IgD-negative memory B cell (primary cell): ENCODE data around the gene GP5. TPM values are rescaled to one million over a fixed set of nuclear protein-coding genes. Genes with fewer than 3 reads are reported as not detected.

Experiments
- H3K27ac Mint-ChIP-seq, 3 donors: one replicate each; pipeline ENCODE4 v1.8.0; 2020 to 2022; ENCODE audit warnings: mild to moderate bottlenecking in 3 of 3, mixed read lengths in 3 of 3, moderate library complexity in 1 of 3
- H3K27me3 Mint-ChIP-seq: one replicate; pipeline ENCODE4 v1.8.0; 2021; ENCODE audit warnings: mixed read lengths
- H3K36me3 Mint-ChIP-seq: one replicate; pipeline ENCODE4 v1.8.0; 2020; ENCODE audit warnings: mild to moderate bottlenecking, mixed read lengths
- H3K4me1 Mint-ChIP-seq, 3 donors: one replicate each; pipeline ENCODE4 v1.8.0; 2020 to 2022; ENCODE audit warnings: mixed read lengths in 3 of 3, mild to moderate bottlenecking in 1 of 3
- H3K4me3 Mint-ChIP-seq, 4 donors: one replicate each; pipeline ENCODE4 v1.8.0; 2020 to 2022; ENCODE audit warnings: mild to moderate bottlenecking in 4 of 4, mixed read lengths in 4 of 4, moderate library complexity in 3 of 4
- H3K9me3 Mint-ChIP-seq, 3 donors: one replicate each; pipeline ENCODE4 v1.8.0; 2020 to 2021; ENCODE audit warnings: mixed read lengths in 3 of 3, mild to moderate bottlenecking in 1 of 3
- polyA plus RNA-seq: library from polyadenylated mRNA; unstranded; fragments of 300-500 nt; fragmentation: Illumina TruSeq; gene quantifications from one replicate; pipeline ENCODE4 v1.2.3, GENCODE V29; 2021

Gene GP5
- polyA plus RNA-seq, 1 donor from 2014 or later = 0.05 TPM

DNA sequence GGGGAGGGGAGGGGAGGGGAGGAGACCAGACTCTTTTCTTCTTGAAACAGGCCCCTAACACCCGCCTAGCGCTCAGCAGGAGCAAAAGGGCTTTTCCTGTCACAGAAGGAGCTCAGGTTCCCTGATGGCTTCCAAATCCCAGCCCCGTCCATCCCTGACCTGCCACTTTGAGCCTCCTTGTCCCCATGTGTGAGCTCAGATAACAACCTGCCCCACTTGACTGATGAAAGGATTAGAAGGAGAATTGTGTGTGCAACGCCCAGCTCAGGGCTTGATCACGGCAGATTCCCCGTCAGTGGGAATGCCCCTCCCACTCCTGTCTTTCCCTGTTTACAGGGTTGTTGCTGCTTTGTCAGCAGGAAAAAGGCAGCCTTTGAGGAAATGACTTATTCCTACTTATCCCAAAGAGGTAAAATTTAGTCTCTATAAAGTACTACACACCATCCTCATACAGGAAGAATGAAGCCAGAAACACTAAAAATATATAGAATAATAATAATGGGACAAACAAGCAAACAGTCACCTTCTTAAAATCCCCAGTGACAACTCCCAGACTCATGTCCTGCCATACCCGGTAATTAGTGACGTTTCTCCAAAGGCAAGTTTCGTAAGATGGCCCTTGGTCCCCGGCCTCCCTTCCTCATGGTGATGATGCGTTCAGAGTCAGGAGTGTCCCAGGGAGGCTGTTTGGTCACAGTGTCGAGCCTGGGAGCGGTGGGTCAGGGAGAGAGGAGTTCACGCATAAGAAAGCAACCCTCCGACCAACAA is 23.4 kb downstream of the GP5 start:
- no peaks in the 10 kb centered on the region for H3K9me3 Mint-ChIP-seq
- H3K27me3 Mint-ChIP-seq = peaks cover 24% of the 10 kb centered on the region
- H3K27ac Mint-ChIP-seq = no peak overlapping the region
- H3K36me3 Mint-ChIP-seq = peaks cover 3% of the 10 kb centered on the region
- no peak overlapping the region for H3K4me3 Mint-ChIP-seq
- peaks cover 0 to 3% (median 0%) of the 10 kb centered on the region in 3 donors for H3K4me1 Mint-ChIP-seq

DNA sequence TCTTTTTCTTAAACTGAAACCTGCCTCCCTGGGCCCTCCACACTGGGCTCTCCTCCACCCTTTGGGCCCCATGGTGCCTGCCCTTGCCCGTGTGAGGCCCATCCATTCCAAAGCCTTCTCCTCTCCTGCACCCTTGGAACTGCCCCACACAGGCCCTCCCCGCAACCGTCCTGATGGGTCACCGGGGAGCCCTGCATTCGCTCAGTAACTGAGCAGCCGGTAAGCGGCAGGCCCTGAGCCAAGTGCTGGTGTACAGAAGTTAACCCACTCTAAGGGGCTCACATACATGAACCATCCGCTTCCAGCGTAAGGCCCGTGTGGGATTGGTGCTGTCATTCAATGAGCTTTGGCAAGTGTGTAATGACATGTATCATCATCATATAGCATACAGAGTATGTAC is 24.1 kb downstream of the GP5 start:
- Mint-ChIP-seq H3K4me1 (peaks cover 0 to 3% (median 0%) of the 10 kb centered on the region in 3 donors), H3K9me3 (no peaks in the 10 kb centered on the region), H3K27ac (no peak overlapping the region), H3K4me3 (no peak overlapping the region), H3K27me3 (peaks cover 26% of the 10 kb centered on the region), H3K36me3 (peaks cover 3% of the 10 kb centered on the region)

DNA sequence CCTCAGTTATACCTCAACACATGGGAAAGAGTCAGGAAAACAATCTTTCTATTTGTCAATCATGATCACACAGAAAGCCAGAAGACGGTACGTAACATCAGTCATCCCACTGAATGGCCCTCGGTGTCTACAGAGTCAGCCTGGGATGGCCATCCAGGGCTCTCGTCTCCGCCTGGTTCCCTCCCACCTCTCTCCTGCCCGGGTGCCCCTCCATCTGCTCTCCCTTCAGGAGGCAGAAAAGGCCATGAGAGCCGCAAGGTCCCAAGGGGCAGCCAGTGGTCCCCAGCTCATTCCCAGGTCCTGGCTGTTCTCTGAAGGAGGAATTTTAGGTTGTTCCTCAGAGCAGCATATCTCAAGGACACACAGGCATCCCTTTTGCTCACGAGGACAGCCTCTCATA is 25.2 kb downstream of the GP5 start:
- peaks cover 0 to 3% (median 0%) of the 10 kb centered on the region in 3 donors for H3K4me1 Mint-ChIP-seq
- no peaks in the 10 kb centered on the region for H3K9me3 Mint-ChIP-seq
- H3K4me3 Mint-ChIP-seq = peak overlapping the region in 1 of 4 donors; percentile 33
- peaks cover 3% of the 10 kb centered on the region for H3K36me3 Mint-ChIP-seq
- peaks cover 28% of the 10 kb centered on the region for H3K27me3 Mint-ChIP-seq
- no peak overlapping the region for H3K27ac Mint-ChIP-seq

GRCh38 chr3:194373028-194373427 is 26.0 kb downstream of the GP5 start:
- Mint-ChIP-seq H3K27me3 (peaks cover 29% of the 10 kb centered on the region), H3K27ac (no peak overlapping the region), H3K36me3 (peaks cover 3% of the 10 kb centered on the region), H3K4me1 (peaks cover 0 to 4% (median 0%) of the 10 kb centered on the region in 3 donors), H3K9me3 (no peaks in the 10 kb centered on the region), H3K4me3 (no peak overlapping the region)

- H3K36me3 Mint-ChIP-seq = peaks cover 3% of the 10 kb centered on the region
- H3K27me3 Mint-ChIP-seq = peaks cover 25% of the 10 kb centered on the region
- H3K4me3 Mint-ChIP-seq = no peak overlapping the region
- no peaks in the 10 kb centered on the region for H3K9me3 Mint-ChIP-seq
- H3K27ac Mint-ChIP-seq = no peak overlapping the region
- peaks cover 0 to 4% (median 0%) of the 10 kb centered on the region in 3 donors for H3K4me1 Mint-ChIP-seq
Observed at GRCh38 chr3:194370753-194371152, 28.3 kb downstream of the GP5 start.

DNA sequence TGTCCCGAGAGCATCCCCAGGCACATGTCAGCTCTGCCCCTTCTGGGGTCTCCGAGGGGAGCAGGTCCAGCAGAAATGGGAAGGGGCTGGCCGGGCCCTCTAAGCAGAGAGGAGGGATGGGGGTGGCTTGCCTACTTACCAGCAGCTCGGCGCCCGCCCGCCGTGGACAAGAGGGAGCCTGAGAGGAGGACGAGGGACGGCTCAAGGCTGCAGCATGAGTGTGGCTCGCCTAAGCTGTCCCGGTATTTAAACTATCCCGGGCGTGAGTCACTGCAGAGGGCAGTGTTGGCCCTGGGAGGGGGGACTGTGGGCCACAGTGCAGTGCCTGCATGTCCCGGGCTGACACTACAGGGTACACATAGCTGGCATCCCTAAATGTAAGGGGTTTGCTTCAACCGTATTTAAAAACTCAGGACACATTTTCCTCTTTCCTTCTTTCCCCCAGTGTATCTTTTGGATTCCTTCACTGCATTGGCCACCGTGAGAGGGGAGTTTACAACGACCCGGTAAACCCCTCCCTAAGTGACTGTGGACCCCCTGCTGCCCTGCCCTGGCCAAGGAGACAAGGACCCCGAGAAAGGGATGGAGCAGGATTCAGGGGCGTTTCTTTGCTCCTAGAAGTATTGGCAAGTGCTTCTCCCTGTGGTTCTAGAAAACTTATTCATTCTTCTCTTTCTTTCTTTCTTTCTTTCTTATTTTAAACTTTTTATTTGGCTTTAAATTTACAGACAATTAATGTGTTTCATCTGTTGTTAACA is 29.4 kb downstream of the GP5 start, which contains the start of gene LRRC15:
TSS of gene LRRC15 (minus strand) at position 222 of the 758 bp plus-strand sequence. CDS start 8,700 bp downstream, outside the sequence.
- Mint-ChIP-seq H3K4me3 (no peak within 1 kb of the TSS), H3K27me3 (peaks cover 25% of the 10 kb centered on the region), H3K4me1 (peaks cover 0 to 2% (median 0%) of the 10 kb centered on the region in 3 donors), H3K36me3 (peaks cover 1% of the 10 kb centered on the region), H3K27ac (no peak within 1 kb of the TSS), H3K9me3 (no peaks in the 10 kb centered on the region)

- H3K4me3 Mint-ChIP-seq = no peak overlapping the region
- H3K36me3 Mint-ChIP-seq = peaks cover 1% of the 10 kb centered on the region
- peaks cover 0 to 2% (median 0%) of the 10 kb centered on the region in 3 donors for H3K4me1 Mint-ChIP-seq
- H3K9me3 Mint-ChIP-seq = no peaks in the 10 kb centered on the region
- peaks cover 25% of the 10 kb centered on the region for H3K27me3 Mint-ChIP-seq
- no peak overlapping the region for H3K27ac Mint-ChIP-seq
Observed at GRCh38 chr3:194368918-194369317, 30.1 kb downstream of the GP5 start.

DNA sequence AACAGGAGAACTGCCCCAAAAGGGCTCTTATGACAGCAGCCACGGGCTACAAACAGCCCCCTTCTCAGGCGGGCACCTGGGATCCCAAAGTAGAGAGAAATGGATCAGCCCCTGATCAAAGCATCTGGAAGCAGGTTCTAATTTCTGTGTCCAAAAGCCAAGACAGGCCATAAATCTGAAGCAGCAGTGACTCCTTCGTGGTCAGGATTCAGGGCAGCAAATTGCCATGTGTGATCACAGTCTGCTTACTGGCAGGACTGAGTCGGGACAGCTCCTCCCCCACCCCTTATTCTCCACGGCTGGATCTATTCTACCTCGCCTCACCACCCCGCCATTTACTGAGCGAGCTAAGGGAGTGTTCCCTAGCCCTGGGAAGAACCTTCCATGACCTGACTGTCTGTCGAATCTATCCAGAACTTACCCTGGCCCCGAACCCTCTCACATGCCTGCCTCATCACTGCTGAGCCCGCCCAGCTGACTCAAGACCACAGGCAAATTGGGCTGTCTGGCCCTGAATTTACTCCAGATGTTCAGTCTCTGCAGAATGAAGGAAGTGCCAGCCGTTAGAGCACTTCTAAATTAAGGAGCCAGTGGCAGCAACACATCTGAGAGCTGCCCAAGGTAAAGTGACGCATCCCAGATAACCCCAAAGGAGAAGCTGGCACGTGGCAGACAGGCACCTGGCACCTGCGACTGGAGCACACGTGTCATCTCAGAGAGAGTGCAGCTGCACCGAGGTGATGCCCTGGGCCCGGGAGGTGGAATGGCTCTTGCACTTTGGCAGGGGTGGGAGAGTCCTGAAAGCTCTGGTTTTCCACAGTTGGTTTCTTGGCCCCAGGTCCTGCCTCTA is 30.8 kb downstream of the GP5 start:
- no peaks in the 10 kb centered on the region for H3K9me3 Mint-ChIP-seq
- H3K4me3 Mint-ChIP-seq = no peak overlapping the region
- H3K4me1 Mint-ChIP-seq = peaks cover 0 to 2% (median 0%) of the 10 kb centered on the region in 3 donors
- peaks cover 1% of the 10 kb centered on the region for H3K36me3 Mint-ChIP-seq
- H3K27ac Mint-ChIP-seq = no peak overlapping the region
- H3K27me3 Mint-ChIP-seq = peaks cover 25% of the 10 kb centered on the region

- Mint-ChIP-seq H3K9me3 (no peaks in the 10 kb centered on the region), H3K4me1 (peaks cover 0 to 2% (median 0%) of the 10 kb centered on the region in 3 donors), H3K4me3 (no peak overlapping the region), H3K36me3 (no peaks in the 10 kb centered on the region), H3K27me3 (peaks cover 23% of the 10 kb centered on the region), H3K27ac (no peak overlapping the region)
Observed at GRCh38 chr3:194365978-194366490, 33.0 kb downstream of the GP5 start.

GRCh38 chr3:194365526-194365925 is 33.5 kb downstream of the GP5 start:
- Mint-ChIP-seq H3K36me3 (no peaks in the 10 kb centered on the region), H3K27me3 (peaks cover 21% of the 10 kb centered on the region), H3K27ac (no peak overlapping the region), H3K4me1 (peaks cover 0 to 2% (median 0%) of the 10 kb centered on the region in 3 donors), H3K4me3 (no peak overlapping the region), H3K9me3 (no peaks in the 10 kb centered on the region)

DNA sequence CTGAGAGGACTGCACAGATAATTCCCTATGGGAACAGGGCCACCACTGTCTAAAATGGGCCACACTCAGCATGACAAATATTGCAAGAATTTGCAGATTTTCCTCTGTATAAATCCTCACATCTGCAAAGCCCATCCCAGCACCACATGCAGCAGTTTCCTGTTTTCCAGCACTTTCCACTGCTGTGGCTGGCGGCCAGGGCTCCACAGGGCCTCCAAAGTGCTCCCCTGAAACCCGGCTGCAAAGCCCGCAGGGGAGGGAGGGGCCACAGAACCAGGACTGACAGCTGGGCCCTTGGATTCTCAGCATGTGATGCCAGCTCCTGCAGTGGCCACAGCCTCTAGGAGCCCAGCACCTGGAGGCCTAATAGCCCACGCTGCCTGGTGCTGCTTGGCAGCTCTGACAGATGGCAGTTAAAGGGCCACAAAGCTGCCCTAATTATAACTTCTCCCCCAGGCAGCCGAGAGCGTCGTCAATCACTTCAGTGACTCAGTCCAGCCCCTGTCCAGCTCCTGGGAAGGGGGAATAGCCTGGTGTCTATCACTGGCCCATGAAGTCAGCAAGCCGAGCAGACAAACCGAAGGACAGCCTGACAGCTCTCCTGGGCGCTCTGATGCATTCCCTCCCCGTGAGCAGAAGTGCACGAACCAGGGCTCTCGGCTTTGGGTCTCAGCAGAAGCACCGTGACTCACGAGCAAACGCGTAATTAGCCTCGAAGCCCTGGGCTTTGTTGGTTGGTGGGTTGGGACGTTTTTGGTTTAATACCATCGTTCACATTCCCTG is 34.2 kb downstream of the GP5 start:
- H3K27ac Mint-ChIP-seq = no peak overlapping the region
- H3K27me3 Mint-ChIP-seq = peaks cover 24% of the 10 kb centered on the region
- H3K4me3 Mint-ChIP-seq = no peak overlapping the region
- H3K36me3 Mint-ChIP-seq = no peaks in the 10 kb centered on the region
- no peaks in the 10 kb centered on the region for H3K9me3 Mint-ChIP-seq
- peaks cover 0 to 2% (median 0%) of the 10 kb centered on the region in 3 donors for H3K4me1 Mint-ChIP-seq

DNA sequence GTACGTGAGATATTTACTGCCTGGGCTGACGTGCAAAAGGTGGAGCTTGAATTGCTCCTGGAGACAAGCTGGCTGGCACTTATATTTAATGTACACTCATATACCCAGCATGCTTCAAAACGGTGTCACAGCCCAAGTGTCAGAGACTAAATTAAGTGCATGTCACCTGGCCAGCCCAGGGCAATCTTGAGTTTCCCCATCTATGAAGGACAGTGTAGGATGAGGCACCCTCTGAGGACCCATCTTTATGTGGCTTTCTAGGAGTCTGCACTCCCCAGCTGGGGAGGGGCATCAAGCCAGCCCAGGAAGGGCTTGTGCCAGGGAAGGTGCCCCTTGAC is 34.8 kb downstream of the GP5 start:
- H3K4me1 Mint-ChIP-seq = peaks cover 0 to 2% (median 0%) of the 10 kb centered on the region in 3 donors
- peaks cover 22% of the 10 kb centered on the region for H3K27me3 Mint-ChIP-seq
- H3K27ac Mint-ChIP-seq = no peak overlapping the region
- H3K4me3 Mint-ChIP-seq = no peak overlapping the region
- no peaks in the 10 kb centered on the region for H3K36me3 Mint-ChIP-seq
- no peaks in the 10 kb centered on the region for H3K9me3 Mint-ChIP-seq

- H3K4me1 Mint-ChIP-seq = no peaks in the 10 kb centered on the region
- peaks cover 14% of the 10 kb centered on the region for H3K27me3 Mint-ChIP-seq
- no peaks in the 10 kb centered on the region for H3K36me3 Mint-ChIP-seq
- no peak overlapping the region for H3K27ac Mint-ChIP-seq
- H3K4me3 Mint-ChIP-seq = no peak overlapping the region
- H3K9me3 Mint-ChIP-seq = no peaks in the 10 kb centered on the region
Observed at GRCh38 chr3:194360568-194360967, 38.5 kb downstream of the GP5 start.

DNA sequence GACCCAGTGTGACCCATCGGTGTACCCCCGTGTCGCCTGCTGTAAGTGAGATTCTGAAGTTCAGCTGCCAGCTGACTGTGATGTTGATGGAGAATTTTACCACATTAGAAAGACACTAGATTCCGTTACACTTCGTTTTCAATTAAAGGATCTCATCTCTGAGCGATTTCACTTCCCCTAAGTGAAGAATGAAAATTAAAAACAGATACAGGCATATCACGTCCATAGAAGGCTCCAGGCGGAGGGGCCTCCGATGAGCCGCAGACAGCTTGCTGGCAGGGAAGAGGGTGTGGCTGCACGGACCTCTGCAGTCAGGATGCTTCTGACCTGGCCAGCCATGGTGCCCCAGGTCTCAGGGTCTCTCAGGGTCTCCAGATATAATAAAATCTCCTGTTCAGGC is 41.4 kb downstream of the GP5 start:
- Mint-ChIP-seq H3K4me3 (no peak overlapping the region), H3K27ac (no peak overlapping the region)

More for the DNA sequence above, 41.4 kb downstream of the GP5 start:
- Mint-ChIP-seq H3K9me3 (no peaks in the 10 kb centered on the region), H3K4me1 (no peaks in the 10 kb centered on the region), H3K27me3 (peaks cover 14% of the 10 kb centered on the region), H3K36me3 (no peaks in the 10 kb centered on the region)
